ENCODE results near the gene ABCC1. TPM values are rescaled to one million over a fixed set of nuclear protein-coding genes. Genes with fewer than 3 reads are reported as not detected.
"Not testable (repeated sequence)": the region's sequence is repeated elsewhere in the genome, so short reads cannot be mapped to it uniquely, and the experiment has no call there.

ABCC1 gene
- polyA plus RNA-seq, 1 donor = 27.7 TPM

GRCh38 chr16:16082255-16082654 lies 132.8 kb downstream of the ABCC1 start:
- DNase-seq = no peak

GRCh38 chr16:16083421-16084156 lies 134.2 kb downstream of the ABCC1 start:
- DNase-seq = no peak

- no peak for DNase-seq
Measured at GRCh38 chr16:16084874-16085273, 135.5 kb downstream of the ABCC1 start.

GRCh38 chr16:16086653-16087446 lies 137.4 kb downstream of the ABCC1 start:
- DNase-seq = peak; percentile 46

GRCh38 chr16:16090238-16090637 lies 140.8 kb downstream of the ABCC1 start:
- DNase-seq = no peak

GRCh38 chr16:16092925-16093627 lies 143.7 kb downstream of the ABCC1 start:
- DNase-seq = peak; percentile 48

GRCh38 chr16:16093628-16094332 lies 144.4 kb downstream of the ABCC1 start:
- DNase-seq = no peak

GRCh38 chr16:16095646-16096045 lies 146.2 kb downstream of the ABCC1 start:
- DNase-seq = no peak

GRCh38 chr16:16096121-16096857 lies 146.9 kb downstream of the ABCC1 start:
- DNase-seq = peak; percentile 46

GRCh38 chr16:16096858-16097213 lies 147.4 kb downstream of the ABCC1 start:
- no peak for DNase-seq

GRCh38 chr16:16099320-16099719 lies 149.9 kb downstream of the ABCC1 start:
- DNase-seq = no peak

GRCh38 chr16:16100631-16101030 lies 151.2 kb downstream of the ABCC1 start:
- no peak for DNase-seq

- no peak for DNase-seq
Measured at GRCh38 chr16:16101585-16101984, 152.2 kb downstream of the ABCC1 start.

- no peak for DNase-seq
Measured at GRCh38 chr16:16102738-16103137, 153.3 kb downstream of the ABCC1 start.

GRCh38 chr16:16104132-16104803 lies 154.9 kb downstream of the ABCC1 start:
- not testable (repeated sequence) for DNase-seq

GRCh38 chr16:16104804-16105141 lies 155.4 kb downstream of the ABCC1 start:
- not testable (repeated sequence) for DNase-seq

- no peak for DNase-seq
Measured at GRCh38 chr16:16105646-16106045, 156.2 kb downstream of the ABCC1 start.

- no peak for DNase-seq
Measured at GRCh38 chr16:16106466-16106865, 157.1 kb downstream of the ABCC1 start.

- no peak for DNase-seq
Measured at GRCh38 chr16:16107839-16108238, 158.4 kb downstream of the ABCC1 start.

- no peak for DNase-seq
Measured at GRCh38 chr16:16108759-16109158, 159.3 kb downstream of the ABCC1 start.
